ENCODE measurements around the gene VTN.

DNA sequence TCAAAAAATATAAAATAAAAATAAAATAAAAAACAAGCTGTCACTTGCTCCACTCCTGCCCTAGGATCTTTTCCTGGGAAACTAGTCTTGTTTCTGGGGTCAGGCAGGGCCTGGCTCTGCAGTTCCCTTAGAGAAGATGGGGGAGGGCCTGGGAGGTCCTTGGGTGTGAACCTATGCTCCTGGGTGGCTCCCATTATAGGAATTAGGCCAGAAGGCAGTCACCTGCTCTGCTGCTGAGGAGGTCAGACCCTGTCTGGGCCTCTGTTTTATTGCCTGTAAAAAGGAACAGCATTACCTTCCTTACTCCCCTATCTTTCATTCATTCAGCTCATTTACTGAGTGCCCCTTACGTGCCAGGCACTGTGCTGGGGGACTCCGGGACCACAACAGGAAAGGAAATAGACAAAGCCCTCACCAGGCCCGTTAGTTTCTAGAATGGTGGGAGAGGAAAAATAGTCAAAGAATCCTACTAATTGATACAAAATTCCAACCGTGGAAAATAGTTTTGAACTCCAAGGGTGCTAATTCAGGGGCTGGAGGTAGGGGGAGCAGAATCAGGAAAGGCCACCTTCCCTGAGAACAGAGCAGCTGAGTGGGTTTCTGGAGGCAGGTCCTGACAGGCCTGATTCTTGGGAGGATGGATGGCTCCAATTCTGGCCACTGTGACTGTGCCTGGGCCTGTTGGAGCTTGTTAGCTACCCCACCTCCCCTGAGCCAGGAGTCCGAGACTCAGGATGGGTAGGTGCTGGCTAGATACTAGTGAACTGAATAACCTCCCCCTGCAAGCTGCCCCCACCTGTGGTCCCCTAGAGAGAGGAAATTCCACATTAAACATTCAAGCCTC is 37.2 kb upstream of the VTN start:
- TF ChIP-seq, protein P1, sequence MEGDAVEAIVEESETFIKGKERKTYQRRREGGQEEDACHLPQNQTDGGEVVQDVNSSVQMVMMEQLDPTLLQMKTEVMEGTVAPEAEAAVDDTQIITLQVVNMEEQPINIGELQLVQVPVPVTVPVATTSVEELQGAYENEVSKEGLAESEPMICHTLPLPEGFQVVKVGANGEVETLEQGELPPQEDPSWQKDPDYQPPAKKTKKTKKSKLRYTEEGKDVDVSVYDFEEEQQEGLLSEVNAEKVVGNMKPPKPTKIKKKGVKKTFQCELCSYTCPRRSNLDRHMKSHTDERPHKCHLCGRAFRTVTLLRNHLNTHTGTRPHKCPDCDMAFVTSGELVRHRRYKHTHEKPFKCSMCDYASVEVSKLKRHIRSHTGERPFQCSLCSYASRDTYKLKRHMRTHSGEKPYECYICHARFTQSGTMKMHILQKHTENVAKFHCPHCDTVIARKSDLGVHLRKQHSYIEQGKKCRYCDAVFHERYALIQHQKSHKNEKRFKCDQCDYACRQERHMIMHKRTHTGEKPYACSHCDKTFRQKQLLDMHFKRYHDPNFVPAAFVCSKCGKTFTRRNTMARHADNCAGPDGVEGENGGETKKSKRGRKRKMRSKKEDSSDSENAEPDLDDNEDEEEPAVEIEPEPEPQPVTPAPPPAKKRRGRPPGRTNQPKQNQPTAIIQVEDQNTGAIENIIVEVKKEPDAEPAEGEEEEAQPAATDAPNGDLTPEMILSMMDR (IDR thresholded peaks at IDR 0.05; ENCODE audit: poor library complexity, severe bottlenecking), result no peak
- TF ChIP-seq EZH2 (IDR thresholded peaks at IDR 0.05; ENCODE audit: borderline replicate concordance, insufficient read depth, low read length, poor library complexity, severe bottlenecking) (no peak), POLR2AphosphoS5 (IDR thresholded peaks at IDR 0.05) (no peak), TAF1 (IDR thresholded peaks at IDR 0.05; ENCODE audit: low read depth) (no peak), SMC3 (conservative IDR thresholded peaks at IDR 0.05; ENCODE audit: poor library complexity) (no peak), EP300 (conservative IDR thresholded peaks at IDR 0.05; ENCODE audit: poor library complexity, severe bottlenecking) (no peak)
- TF ChIP-seq, protein P2, sequence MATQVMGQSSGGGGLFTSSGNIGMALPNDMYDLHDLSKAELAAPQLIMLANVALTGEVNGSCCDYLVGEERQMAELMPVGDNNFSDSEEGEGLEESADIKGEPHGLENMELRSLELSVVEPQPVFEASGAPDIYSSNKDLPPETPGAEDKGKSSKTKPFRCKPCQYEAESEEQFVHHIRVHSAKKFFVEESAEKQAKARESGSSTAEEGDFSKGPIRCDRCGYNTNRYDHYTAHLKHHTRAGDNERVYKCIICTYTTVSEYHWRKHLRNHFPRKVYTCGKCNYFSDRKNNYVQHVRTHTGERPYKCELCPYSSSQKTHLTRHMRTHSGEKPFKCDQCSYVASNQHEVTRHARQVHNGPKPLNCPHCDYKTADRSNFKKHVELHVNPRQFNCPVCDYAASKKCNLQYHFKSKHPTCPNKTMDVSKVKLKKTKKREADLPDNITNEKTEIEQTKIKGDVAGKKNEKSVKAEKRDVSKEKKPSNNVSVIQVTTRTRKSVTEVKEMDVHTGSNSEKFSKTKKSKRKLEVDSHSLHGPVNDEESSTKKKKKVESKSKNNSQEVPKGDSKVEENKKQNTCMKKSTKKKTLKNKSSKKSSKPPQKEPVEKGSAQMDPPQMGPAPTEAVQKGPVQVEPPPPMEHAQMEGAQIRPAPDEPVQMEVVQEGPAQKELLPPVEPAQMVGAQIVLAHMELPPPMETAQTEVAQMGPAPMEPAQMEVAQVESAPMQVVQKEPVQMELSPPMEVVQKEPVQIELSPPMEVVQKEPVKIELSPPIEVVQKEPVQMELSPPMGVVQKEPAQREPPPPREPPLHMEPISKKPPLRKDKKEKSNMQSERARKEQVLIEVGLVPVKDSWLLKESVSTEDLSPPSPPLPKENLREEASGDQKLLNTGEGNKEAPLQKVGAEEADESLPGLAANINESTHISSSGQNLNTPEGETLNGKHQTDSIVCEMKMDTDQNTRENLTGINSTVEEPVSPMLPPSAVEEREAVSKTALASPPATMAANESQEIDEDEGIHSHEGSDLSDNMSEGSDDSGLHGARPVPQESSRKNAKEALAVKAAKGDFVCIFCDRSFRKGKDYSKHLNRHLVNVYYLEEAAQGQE (IDR thresholded peaks at IDR 0.05; ENCODE audit: borderline replicate concordance), result no peak
